GM18520 (cell line): ENCODE data around the gene ERLEC1.
"Not testable (repeated sequence)": the region's sequence is repeated elsewhere in the genome, so short reads cannot be mapped to it uniquely, and the experiment has no call there.

Experiments used
- ATAC-seq: cut with Tn5 transposase; IDR thresholded peaks from one replicate; pipeline ENCODE4 v1.9.1; 2021; ENCODE audit not compliant: unreplicated experiment

Gene ERLEC1

GRCh38 chr2:53782676-53783075 lies 4.2 kb upstream of the ERLEC1 start:
- ATAC-seq, result no peak

GRCh38 chr2:53784436-53784835 lies 2.4 kb upstream of the ERLEC1 start:
- ATAC-seq, result no peak

DNA sequence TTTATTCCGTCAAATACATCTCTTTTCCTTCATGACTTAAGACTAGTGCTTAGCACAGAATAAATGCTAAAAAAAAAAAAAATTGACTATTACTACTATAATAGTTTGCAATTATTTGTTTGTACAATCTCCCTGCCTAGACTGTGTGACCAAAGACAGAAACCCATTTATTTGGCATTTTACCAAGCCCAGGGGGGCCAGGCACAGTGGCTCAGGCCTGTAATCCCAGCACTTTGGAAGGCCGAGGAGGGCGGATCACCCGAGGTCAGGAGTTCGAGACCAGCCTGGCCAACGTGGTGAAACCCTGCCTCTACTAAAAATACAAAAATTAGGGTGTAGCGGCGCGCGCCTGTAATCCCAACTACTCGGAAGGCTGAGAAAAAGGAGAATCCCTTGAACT lies 1.5 kb upstream of the ERLEC1 start:
- ATAC-seq, result no peak

GRCh38 chr2:53786352-53786704 lies 516 bp upstream of the ERLEC1 start:
- no peak for ATAC-seq

DNA sequence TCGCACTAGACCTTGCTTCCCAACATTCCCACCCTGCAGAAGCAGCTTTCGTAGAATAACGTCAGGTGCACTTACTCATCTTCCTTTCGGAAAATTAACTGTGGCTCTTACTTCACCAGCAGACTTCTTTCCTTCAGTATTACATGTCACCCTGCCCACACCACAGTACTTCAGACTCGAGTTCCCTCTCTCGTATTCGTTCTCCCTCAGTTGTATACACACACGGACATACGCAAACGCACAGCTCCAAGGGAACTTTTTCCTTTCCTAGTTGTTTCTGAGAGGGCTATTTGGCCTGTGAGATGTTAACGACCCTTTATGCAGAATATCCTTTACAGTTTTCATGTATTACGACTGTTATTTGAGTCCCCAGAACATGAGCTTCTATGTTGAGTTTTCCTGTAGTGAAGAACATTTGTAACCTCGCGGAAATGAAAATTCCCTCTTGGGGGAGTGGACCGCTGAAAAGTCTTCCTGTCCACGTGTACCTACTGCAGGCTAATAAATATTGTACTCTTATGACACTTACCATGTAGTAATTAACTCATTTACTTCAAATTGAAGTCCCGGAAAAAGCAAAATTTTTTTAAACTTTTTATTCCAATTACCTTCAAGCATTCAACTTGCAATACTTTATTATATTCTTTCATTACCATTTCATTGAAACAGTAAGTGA lies 908 bp downstream of the ERLEC1 start:
- no peak for ATAC-seq

DNA sequence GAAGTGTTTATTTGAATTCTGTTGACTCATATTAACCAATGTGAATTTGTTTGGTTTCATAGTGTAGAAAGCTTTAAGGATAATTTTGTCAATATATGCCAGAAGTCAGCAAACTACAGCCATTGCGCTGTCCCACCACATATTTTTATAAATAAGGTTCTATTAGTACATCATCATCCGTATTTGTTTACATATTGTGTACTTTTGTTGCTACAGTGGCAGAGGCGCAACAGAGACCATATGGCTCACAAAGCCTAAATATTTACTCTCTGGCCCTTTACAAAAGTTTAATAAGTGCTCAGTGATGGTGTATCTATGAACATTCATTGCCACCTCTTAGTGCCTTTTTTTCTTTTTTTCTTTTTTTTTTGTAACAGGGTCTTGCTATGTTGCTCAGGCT lies 6.4 kb downstream of the ERLEC1 start:
- no peak for ATAC-seq

DNA sequence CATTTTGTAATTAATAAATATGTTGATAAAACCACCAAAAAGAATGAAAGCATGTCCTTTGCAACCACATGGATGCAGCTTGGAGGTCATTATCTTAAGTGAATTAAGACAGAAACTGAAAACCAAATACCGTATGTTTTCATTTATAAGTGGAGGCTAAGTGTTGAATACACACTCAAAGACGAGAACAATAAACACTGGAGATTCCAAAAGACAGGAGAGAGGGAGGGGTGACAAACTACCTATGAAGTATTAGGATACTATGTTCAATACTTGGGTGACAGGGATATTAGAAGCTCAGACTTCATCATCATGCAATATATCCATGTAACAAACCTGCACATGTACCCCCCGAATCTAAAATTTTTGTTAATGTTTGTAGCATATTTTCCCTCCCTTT lies 7.0 kb downstream of the ERLEC1 start:
- ATAC-seq, result no peak

DNA sequence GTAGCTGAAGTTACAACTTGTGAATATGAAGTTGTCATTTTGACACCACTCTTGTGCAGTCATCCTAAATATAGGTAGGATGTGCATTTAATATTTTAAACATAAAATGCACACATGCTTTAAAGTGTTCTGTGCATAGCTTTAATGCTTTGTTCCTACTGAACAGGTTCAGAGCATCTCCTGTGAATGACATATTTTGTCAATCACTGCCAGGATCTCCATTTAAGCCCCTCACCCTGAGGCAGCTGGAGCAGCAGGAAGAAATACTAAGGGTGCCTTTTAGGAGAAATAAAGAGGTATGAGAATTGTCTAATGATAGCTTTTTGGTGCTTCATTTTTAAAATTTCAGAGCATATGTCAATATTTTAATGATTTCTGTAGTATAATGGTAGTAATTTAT lies 14.7 kb downstream of the ERLEC1 start:
- ATAC-seq, result no peak

- ATAC-seq, result no peak
These were observed 15.8 kb downstream of the ERLEC1 start for GRCh38 chr2:53802617-53803151.

DNA sequence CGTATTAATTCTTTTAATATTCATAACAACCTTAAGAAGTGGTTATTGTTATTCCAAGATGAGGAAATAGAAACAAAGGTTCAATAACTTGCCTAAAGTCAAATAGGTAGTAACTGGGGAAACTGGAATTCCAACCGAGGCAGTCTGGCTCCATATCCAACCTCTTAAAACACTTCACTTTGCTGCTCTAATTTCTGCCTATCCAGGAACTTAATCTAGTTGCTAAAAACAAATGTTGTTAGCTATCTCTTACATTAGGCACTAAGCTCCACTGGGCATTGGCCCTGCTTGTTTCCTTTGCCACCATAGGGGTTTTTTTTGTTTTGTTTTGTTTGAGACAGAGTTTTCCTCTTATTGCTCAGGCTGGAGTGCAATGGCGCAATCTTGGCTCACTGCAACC lies 24.8 kb downstream of the ERLEC1 start:
- ATAC-seq, result no peak

GRCh38 chr2:53813151-53813550 lies 26.3 kb downstream of the ERLEC1 start:
- ATAC-seq, result no peak

- no peak for ATAC-seq
These were observed 32.1 kb downstream of the ERLEC1 start for GRCh38 chr2:53818854-53819435.

- ATAC-seq, result no peak
These were observed 32.8 kb downstream of the ERLEC1 start for GRCh38 chr2:53819634-53820033.

- ATAC-seq, result no peak
These were observed 33.2 kb downstream of the ERLEC1 start for GRCh38 chr2:53820048-53820447.

DNA sequence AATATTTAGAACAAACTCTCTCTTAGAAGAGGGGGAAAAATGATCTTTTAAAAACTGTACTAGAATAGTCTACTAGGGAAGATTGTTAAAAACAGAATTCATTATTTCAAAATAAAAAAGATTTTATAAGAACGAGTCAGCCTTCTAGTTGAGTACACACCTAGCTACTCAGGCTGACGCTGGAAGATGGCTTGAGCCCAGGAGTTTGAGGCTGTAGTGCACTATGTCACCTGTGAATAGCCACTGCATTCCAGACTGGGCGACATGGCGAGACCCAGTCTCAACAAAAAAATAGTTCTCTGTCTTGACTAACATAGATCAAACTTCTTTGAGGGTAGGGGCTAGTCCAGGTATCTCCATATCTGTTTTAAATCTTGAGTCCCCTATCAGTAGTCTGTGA lies 33.9 kb downstream of the ERLEC1 start:
- no peak for ATAC-seq

GRCh38 chr2:53821810-53822209 lies 35.0 kb downstream of the ERLEC1 start:
- ATAC-seq, result no peak

GRCh38 chr2:53823639-53824038 lies 36.8 kb downstream of the ERLEC1 start:
- not testable (repeated sequence) for ATAC-seq

- no peak for ATAC-seq
These were observed 39.2 kb downstream of the ERLEC1 start for GRCh38 chr2:53826030-53826410.

- ATAC-seq, result no peak
These were observed 39.9 kb downstream of the ERLEC1 start for GRCh38 chr2:53826587-53827397.

DNA sequence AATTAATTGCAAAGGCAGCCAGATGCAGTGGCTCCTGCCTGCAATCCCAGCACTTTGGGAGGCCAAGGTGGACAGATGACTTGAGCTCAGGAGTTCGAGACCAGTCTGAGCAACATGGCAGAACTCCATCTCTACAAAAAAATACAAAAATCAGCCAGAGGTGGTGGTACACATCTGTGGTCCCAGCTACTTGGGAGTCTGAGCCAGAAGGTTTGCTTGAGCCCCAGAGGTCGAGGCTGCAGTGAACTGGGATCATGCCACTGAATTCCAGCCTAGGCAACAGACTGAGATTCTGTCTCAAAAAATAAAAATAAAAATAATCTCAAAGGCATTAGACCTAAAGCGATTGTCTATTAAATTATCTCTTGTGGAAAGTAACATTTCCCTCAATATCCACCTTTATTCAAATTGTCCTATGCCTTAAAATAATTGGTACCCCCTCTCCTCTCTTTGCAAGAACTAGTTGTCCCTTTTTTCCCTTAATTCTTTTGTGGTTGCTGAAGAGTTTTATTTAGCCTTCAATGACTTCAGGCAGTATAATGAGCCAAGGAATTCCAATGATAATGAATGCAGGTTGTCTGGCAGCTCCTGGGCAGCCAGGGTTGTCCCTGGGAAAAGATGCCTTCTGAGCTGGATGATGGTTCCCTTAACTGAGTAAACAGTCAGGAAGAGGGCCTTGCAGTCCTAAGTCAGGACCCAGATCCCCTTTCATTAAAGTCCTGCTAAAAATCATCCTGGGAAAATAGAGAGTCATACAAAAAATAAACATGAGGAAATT lies 40.7 kb downstream of the ERLEC1 start:
- ATAC-seq, result no peak

GRCh38 chr2:53828331-53828730 lies 41.5 kb downstream of the ERLEC1 start:
- ATAC-seq, result no peak
